BJ (cell line): Measurements from ENCODE around the gene FBXO28. TPM values are rescaled to one million over a fixed set of nuclear protein-coding genes. Genes with fewer than 3 reads are reported as not detected.

Experiments
- CTCF ChIA-PET: fragments of 350-600 bp; formaldehyde crosslinking; extraction: SDS; loops from one replicate; lab custom pipeline; 2021; ENCODE audit warnings: antibody characterized with exemption, inconsistent platforms; lab: Yijun Ruan, JAX
- POLR2A ChIA-PET: fragments of 300-600 bp; sonication (Branson Sonifier 250); formaldehyde crosslinking; extraction: SDS; loops from one replicate; lab custom pipeline; 2021; ENCODE audit warnings: antibody characterized with exemption; lab: Charles Lee
- DNase-seq: peaks from one replicate; pipeline ENCODE4 v3.0.0-alpha.2; 2011; ENCODE audit warnings: low read depth
- H3K27me3 ChIP-seq: 2 replicates; pipeline ENCODE4 v1.6.0; 2011; ENCODE audit warnings: low read length; ENCODE audit not compliant: control insufficient read depth, insufficient read depth
- H3K36me3 ChIP-seq: 2 replicates; pipeline ENCODE4 v1.5.1; 2011; ENCODE audit warnings: low read length; ENCODE audit not compliant: control insufficient read depth, insufficient read depth
- H3K4me3 ChIP-seq: 2 replicates; pipeline ENCODE4 v1.5.1; 2011; ENCODE audit warnings: low read depth, mild to moderate bottlenecking, control low read depth, low read length
- polyA plus RNA-seq: library from polyadenylated mRNA; depleted of rRNA; stranded (reverse); fragments of >200 nt; gene quantifications from 2 replicates; pipeline ENCODE4 v1.2.3, GENCODE V29; 2011
- TF ChIP-seq, protein P1 (sequence below): IDR thresholded peaks from 2 replicates; pipeline ENCODE4 v1.5.1; 2011; ENCODE audit warnings: low read depth, mild to moderate bottlenecking, control low read depth, inconsistent platforms, low read length, moderate library complexity; ENCODE audit not compliant: insufficient read depth

Gene FBXO28
- polyA plus RNA-seq, 1 experiment, result 10.8 TPM

DNA sequence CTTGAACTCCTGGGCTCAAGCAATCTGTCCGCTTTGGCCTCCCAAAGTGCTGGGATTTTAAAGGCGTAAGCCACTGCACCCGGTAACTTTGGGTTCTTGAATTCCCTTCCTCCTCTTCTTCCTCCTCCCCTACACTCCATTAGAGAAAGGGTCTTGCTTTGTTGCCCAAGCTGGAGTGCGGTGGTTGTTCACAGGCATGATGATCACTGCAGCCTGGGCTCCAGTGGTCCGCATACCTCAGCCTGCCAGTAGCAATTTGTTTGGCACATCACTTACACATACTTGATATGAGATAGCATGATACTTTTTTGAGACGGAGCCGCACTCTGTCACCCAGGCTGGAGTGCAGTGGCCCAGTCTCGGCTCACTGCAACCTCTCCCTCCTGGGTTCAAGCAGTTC, 71.3 kb downstream of the FBXO28 start:
- POLR2A ChIA-PET, result no interaction called here
- CTCF ChIA-PET, result interaction anchor here (1.0 kb wide), 1 partner anchor 15 kb away, joined by 3 read pairs; no protein-coding TSS in a partner anchor
- DNase-seq, result no peak
- Histone ChIP-seq H3K36me3 (peaks cover 1% of the 10 kb centered on the region; the same call in 1 of the 2 replicates), H3K27me3 (no peaks in the 10 kb centered on the region), H3K4me3 (no peak overlapping the region)
- TF ChIP-seq, protein P1, sequence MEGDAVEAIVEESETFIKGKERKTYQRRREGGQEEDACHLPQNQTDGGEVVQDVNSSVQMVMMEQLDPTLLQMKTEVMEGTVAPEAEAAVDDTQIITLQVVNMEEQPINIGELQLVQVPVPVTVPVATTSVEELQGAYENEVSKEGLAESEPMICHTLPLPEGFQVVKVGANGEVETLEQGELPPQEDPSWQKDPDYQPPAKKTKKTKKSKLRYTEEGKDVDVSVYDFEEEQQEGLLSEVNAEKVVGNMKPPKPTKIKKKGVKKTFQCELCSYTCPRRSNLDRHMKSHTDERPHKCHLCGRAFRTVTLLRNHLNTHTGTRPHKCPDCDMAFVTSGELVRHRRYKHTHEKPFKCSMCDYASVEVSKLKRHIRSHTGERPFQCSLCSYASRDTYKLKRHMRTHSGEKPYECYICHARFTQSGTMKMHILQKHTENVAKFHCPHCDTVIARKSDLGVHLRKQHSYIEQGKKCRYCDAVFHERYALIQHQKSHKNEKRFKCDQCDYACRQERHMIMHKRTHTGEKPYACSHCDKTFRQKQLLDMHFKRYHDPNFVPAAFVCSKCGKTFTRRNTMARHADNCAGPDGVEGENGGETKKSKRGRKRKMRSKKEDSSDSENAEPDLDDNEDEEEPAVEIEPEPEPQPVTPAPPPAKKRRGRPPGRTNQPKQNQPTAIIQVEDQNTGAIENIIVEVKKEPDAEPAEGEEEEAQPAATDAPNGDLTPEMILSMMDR, result no peak

DNA sequence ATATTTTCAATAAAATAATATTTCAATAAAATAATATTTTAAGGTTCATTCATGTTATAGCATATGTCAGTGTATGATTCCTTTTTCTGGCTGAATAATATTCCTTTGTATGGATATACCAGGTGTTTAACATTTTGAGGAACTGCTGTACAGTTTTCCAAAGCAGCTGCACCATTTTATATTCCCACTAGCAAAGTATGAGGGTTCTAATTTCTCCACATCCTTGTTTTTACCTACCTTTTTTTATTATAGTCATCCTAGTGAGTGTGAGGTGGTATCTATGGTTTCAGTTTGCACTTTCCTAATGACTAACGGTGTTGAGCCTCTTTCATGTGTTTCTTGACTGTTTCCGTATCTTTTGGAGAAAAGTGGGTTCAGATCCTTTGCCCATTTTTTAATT, 74.4 kb downstream of the FBXO28 start:
- Histone ChIP-seq H3K36me3 (peaks cover 3% of the 10 kb centered on the region; the same call in 1 of the 2 replicates), H3K4me3 (no peak overlapping the region), H3K27me3 (no peaks in the 10 kb centered on the region)
- ChIA-PET CTCF (no interaction called here), POLR2A (no interaction called here)
- TF ChIP-seq, protein P1, result no peak
- no peak for DNase-seq

DNA sequence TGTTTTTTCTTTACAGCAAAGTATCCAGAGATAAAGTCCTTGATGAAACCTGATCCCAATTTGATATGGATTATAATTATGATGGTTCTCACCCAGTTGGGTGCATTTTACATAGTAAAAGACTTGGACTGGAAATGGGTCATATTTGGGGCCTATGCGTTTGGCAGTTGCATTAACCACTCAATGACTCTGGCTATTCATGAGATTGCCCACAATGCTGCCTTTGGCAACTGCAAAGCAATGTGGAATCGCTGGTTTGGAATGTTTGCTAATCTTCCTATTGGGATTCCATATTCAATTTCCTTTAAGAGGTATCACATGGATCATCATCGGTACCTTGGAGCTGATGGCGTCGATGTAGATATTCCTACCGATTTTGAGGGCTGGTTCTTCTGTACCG, 75.7 kb downstream of the FBXO28 start:
- no peak for DNase-seq
- H3K36me3 ChIP-seq, result peaks cover 3% of the 10 kb centered on the region; the same call in 1 of the 2 replicates
- H3K27me3 ChIP-seq, result no peaks in the 10 kb centered on the region
- POLR2A ChIA-PET, result no interaction called here
- CTCF ChIA-PET, result no interaction called here
- TF ChIP-seq, protein P1, result no peak
- no peak overlapping the region for H3K4me3 ChIP-seq

DNA sequence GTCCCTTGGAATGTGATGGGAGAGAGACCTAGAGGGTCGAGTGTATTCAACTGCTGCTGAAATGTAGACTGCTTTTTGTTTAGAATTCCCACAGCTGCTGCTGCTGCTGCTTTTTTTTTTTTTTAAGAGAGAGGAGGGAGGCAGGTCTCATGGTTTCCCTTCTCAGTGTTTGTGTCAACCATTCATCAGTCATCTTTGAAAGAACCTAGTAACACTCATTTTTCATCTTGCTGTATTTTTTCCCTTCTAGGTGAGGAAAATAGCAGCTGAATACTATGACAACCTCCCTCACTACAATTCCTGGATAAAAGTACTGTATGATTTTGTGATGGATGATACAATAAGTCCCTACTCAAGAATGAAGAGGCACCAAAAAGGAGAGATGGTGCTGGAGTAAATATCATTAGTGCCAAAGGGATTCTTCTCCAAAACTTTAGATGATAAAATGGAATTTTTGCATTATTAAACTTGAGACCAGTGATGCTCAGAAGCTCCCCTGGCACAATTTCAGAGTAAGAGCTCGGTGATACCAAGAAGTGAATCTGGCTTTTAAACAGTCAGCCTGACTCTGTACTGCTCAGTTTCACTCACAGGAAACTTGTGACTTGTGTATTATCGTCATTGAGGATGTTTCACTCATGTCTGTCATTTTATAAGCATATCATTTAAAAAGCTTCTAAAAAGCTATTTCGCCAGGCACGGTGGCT, 78.3 kb downstream of the FBXO28 start:
- DNase-seq, result no peak
- ChIA-PET POLR2A (no interaction called here), CTCF (interaction anchor here (0.8 to 2.2 kb wide), 2 partner anchors 10 to 19 kb away, joined by 3 to 7 read pairs; partner anchors contain the start of gene DEGS1)
- H3K27me3 ChIP-seq, result no peaks in the 10 kb centered on the region
- peaks cover 2% of the 10 kb centered on the region; the same call in 1 of the 2 replicates for H3K36me3 ChIP-seq
- no peak overlapping the region for H3K4me3 ChIP-seq
- TF ChIP-seq, protein P1, result no peak

DNA sequence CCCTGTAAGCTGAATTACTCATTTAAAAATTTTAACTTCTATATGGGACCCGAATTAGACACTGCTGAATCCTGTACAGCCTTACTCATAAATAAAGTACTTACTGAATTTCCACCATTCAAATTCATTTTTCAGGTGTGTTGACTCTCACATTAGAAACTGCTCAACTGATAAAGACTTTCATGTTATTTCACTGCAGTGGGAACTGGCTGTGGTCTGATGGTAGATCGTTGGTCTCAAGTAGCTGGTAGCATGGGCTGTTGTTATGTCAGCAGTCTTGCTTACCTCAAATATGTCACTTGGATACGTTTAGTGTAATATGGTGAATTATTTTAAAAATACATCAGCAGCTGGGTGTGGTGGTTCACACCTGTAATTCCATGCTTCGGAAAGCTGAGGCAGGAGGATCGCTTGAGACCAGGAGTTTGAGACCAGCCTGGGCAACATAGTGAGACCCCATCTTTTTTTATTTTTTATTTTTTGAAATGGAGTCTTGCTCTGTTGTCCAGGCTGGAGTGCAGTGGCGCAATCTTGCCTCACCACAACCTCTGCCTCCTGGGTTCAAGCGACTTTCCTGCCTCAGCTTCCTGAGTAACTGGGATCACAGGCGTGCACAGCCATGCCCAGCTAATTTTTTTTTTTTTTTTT, 79.5 kb downstream of the FBXO28 start:
- peaks cover 2% of the 10 kb centered on the region; the same call in 1 of the 2 replicates for H3K36me3 ChIP-seq
- DNase-seq, result no peak
- ChIA-PET POLR2A (interaction anchor here (0.5 kb wide), 1 partner anchor 11 kb away, joined by 3 read pairs; no protein-coding TSS in a partner anchor), CTCF (interaction anchor here (2.2 kb wide), 1 partner anchor 11 kb away, joined by 7 read pairs; the partner anchor contains the start of gene DEGS1)
- H3K27me3 ChIP-seq, result no peaks in the 10 kb centered on the region
- TF ChIP-seq, protein P1, result no peak
- H3K4me3 ChIP-seq, result no peak overlapping the region
